ENCODE measurements around the gene SCAF8.

Gene SCAF8

DNA sequence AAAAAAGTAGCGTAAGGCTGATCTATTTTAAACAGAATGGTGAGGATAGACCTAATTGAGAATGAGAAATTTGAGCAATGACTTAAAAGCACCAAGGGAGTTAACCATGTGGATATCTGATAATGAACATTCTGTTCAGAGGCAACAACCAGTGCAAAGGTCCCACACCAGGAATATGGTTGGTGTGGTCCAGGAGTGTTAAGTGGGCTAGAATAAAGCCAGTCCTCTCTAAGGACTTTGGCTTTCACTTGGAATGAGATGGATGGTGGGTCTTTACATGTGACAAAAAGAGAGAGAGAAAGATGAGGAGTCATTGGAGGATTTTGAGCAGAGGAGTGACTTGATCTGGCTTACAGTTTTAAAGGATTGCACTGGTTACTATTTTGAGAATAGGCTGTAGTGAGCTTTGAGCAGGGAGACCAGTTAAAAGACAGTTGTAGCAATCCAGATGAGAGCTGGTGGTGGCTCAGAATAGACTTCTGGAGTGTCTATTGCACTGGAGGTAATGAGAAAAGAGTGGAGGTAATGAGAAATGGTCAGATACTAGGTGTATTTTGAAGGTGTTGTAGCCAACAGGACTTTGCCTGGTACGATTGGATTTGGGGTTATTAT, 89.8 kb downstream of the SCAF8 start:
- peak overlapping the region; percentile 17; the same call in 1 of the 2 replicates for H3K27ac ChIP-seq
- TF ChIP-seq, protein P1, sequence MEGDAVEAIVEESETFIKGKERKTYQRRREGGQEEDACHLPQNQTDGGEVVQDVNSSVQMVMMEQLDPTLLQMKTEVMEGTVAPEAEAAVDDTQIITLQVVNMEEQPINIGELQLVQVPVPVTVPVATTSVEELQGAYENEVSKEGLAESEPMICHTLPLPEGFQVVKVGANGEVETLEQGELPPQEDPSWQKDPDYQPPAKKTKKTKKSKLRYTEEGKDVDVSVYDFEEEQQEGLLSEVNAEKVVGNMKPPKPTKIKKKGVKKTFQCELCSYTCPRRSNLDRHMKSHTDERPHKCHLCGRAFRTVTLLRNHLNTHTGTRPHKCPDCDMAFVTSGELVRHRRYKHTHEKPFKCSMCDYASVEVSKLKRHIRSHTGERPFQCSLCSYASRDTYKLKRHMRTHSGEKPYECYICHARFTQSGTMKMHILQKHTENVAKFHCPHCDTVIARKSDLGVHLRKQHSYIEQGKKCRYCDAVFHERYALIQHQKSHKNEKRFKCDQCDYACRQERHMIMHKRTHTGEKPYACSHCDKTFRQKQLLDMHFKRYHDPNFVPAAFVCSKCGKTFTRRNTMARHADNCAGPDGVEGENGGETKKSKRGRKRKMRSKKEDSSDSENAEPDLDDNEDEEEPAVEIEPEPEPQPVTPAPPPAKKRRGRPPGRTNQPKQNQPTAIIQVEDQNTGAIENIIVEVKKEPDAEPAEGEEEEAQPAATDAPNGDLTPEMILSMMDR (IDR thresholded peaks at IDR 0.05): no peak
- TF ChIP-seq ZFX (IDR thresholded peaks at IDR 0.05; ENCODE audit: borderline replicate concordance): no peak

DNA sequence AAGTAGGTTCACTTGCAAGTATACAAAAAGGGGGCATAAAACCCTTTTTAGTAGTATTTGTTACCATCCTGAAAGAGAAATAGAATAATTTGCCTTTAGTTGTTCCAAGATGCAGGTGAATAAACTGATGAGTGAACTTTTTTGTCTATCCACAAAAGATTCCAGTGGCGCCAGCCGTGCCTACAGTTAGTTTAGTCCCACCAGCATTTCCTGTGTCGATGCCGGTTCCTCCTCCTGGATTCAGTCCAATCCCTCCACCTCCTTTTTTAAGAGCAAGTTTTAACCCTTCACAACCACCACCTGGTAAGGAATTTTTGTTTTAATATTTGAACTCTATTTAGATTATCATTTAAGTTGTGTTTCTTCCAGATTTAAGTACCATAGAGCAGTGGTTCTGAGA, 90.9 kb downstream of the SCAF8 start:
- no peak for TF ChIP-seq ZFX (IDR thresholded peaks at IDR 0.05; ENCODE audit: borderline replicate concordance)
- TF ChIP-seq, protein P1 (IDR thresholded peaks at IDR 0.05): no peak
- H3K27ac ChIP-seq: no peak overlapping the region

DNA sequence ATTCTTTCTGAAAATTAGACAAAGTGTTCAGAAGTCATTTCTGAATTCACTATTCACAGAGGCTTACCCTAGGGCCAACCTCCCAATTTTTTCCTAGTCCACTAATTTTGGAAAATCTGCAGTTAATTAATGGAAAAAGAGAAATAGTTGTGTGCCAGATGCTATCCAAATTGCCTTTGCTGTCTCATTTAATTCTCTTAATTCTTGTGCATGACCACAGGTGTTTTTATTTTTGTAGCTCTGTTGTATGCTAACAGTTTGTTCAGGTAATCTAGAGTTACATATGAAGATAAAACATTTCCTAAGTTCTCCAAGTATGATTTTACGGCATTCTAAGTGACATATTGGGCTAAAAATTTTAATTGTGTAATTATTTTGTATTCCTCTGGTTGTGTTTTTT, 96.8 kb downstream of the SCAF8 start:
- no peak overlapping the region for H3K27ac ChIP-seq
- TF ChIP-seq, protein P1 (IDR thresholded peaks at IDR 0.05): no peak
- no peak for TF ChIP-seq ZFX (IDR thresholded peaks at IDR 0.05; ENCODE audit: borderline replicate concordance)

DNA sequence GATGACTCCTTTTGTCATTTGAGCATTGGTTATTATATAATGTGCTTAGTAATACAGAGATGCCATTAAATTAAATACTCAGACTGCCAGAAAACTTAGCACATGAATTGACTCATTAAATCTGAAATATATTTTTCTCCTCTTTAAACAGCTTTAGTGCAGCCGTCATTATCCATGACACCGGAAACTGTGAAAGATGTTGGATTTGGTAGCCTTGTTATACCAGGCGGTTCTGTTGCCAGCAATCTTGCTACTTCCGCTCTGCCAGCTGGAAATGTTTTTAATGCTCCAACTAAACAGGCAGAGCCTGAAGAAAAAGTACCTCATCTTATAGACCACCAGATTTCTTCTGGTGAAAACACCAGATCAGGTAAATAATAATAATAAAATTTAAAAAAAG, 97.6 kb downstream of the SCAF8 start:
- TF ChIP-seq, protein P1 (IDR thresholded peaks at IDR 0.05): no peak
- no peak for TF ChIP-seq ZFX (IDR thresholded peaks at IDR 0.05; ENCODE audit: borderline replicate concordance)
- no peak overlapping the region for H3K27ac ChIP-seq

DNA sequence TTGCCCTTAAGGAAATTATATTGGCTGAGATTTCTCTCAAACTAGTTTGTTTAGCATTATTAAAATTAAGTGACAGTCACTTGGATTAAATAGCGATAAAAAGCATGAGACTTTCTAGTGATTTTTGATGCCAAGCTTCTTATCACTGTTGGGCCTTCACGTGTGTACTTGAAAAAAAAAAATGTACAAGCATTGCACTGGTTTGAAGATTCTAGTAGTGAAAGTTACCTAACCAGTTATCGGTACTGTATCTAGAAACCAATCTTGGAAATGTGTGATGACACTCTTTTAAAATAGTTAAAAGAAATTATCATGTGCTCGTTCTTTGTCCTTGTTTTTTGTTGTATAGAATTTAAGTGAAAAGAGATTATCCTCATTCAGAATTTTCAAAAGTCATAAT, 102.1 kb downstream of the SCAF8 start:
- no peak overlapping the region; the same call in 1 of the 2 replicates for H3K27ac ChIP-seq
- TF ChIP-seq, protein P1 (IDR thresholded peaks at IDR 0.05): no peak
- TF ChIP-seq ZFX (IDR thresholded peaks at IDR 0.05; ENCODE audit: borderline replicate concordance): no peak

DNA sequence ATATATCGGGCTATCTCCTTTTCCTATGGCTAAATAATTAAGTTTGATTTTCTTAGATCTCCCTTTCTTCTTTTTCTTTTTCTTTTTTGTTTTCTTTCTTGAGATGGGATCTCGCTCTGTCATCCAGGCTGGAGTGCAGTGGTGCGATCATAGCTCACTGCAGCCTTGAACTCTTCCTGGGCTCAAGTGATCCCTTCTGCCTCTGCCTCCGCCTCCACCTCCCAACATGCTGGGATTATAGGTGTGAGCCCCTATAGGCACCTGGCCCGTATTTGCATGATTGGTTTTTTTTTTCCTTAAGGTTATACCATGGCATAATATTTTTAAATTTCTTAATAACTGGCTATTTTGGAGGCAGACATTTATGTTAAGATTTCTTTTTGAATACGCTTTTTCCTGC, 106.3 kb downstream of the SCAF8 start:
- no peak for TF ChIP-seq ZFX (IDR thresholded peaks at IDR 0.05; ENCODE audit: borderline replicate concordance)
- TF ChIP-seq, protein P1 (IDR thresholded peaks at IDR 0.05): no peak
- H3K27ac ChIP-seq: no peak overlapping the region

DNA sequence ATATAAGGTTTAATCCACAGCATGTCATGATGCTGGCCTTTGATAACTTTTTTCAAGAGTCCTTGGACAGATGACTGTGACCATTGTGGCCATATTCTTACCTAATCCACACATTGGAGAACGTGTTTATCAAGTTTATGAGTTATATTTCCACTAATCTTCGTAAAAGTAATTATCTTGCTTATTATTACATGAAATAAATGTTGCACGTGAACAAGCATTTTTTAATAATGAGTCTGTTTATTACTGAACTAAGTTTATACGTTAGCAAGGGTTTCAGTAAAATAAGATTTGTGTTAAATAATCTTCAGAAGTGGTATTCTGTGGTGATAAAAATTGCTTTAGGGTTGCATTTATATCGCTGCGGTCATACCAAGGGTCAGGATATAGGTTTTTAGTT, 107.1 kb downstream of the SCAF8 start:
- TF ChIP-seq ZFX (IDR thresholded peaks at IDR 0.05; ENCODE audit: borderline replicate concordance): no peak
- TF ChIP-seq, protein P1 (IDR thresholded peaks at IDR 0.05): no peak
- no peak overlapping the region for H3K27ac ChIP-seq

Measured in 22Rv1 (cell line).